Activated CD4-positive, alpha-beta T cell treated with anti-CD3 and anti-CD28 coated beads, Interleukin-2, amount 10 ng/mL, durations not matched to agents 7 days and 5 days (primary cell): Measurements from ENCODE around the gene TGIF2. TPM values are rescaled to one million over a fixed set of nuclear protein-coding genes. Genes with fewer than 3 reads are reported as not detected.

Experiments used
- CTCF ChIA-PET: fragments of 350-600 bp; sonication (Branson Sonifier 250); formaldehyde crosslinking; loops from one replicate; lab custom pipeline; 2021; ENCODE audit warnings: antibody characterized with exemption; lab: Charles Lee
- POLR2A ChIA-PET: fragments of 350-600 bp; sonication (Branson Sonifier 250); formaldehyde crosslinking; loops from one replicate; lab custom pipeline; 2021; ENCODE audit warnings: antibody characterized with exemption; lab: Charles Lee
- DNase-seq: peaks from one replicate; pipeline ENCODE4 v3.0.0-alpha.2; 2020
- H3K27ac Mint-ChIP-seq: one replicate; pipeline ENCODE4 v1.8.0; 2021; ENCODE audit warnings: mild to moderate bottlenecking, moderate library complexity, mixed read lengths
- H3K27me3 Mint-ChIP-seq: one replicate; pipeline ENCODE4 v1.8.0; 2021; ENCODE audit warnings: mixed read lengths
- H3K36me3 Mint-ChIP-seq: one replicate; pipeline ENCODE4 v1.8.0; 2021; ENCODE audit warnings: low read depth, mixed read lengths
- H3K4me1 Mint-ChIP-seq: one replicate; pipeline ENCODE4 v1.8.0; 2021; ENCODE audit warnings: mixed read lengths
- H3K4me3 Mint-ChIP-seq: one replicate; pipeline ENCODE4 v1.8.0; 2021; ENCODE audit warnings: mild to moderate bottlenecking, moderate library complexity, mixed read lengths
- H3K9me3 Mint-ChIP-seq: one replicate; pipeline ENCODE4 v1.8.0; 2021; ENCODE audit warnings: mixed read lengths
- total RNA-seq, 2 experiments: library from RNA; stranded (reverse); gene quantifications; one replicate each; pipeline ENCODE4 v1.2.3, GENCODE V29; 2021

The TGIF2 gene
- total RNA-seq, 2 experiments from 2014 or later: 24.1 to 26.0 TPM

- H3K36me3 Mint-ChIP-seq: peaks cover 24% of the 10 kb centered on the region
- POLR2A ChIA-PET: no interaction called here
- CTCF ChIA-PET: interaction anchor here (1.0 to 4.4 kb wide), 3 partner anchors 11 to 200 kb away, joined by 3 to 20 read pairs (median 4); partner anchors contain the start of gene RAB5IF
- peak overlapping the region; percentile 83 for H3K4me3 Mint-ChIP-seq
- peak overlapping the region; percentile 76 for H3K27ac Mint-ChIP-seq
- H3K27me3 Mint-ChIP-seq: no peaks in the 10 kb centered on the region
- peak; percentile 21 for DNase-seq
- no peaks in the 10 kb centered on the region for H3K9me3 Mint-ChIP-seq
- H3K4me1 Mint-ChIP-seq: peaks cover 39% of the 10 kb centered on the region
These were observed 485 bp downstream of the TGIF2 start for GRCh38 chr20:36573798-36574365.

DNA sequence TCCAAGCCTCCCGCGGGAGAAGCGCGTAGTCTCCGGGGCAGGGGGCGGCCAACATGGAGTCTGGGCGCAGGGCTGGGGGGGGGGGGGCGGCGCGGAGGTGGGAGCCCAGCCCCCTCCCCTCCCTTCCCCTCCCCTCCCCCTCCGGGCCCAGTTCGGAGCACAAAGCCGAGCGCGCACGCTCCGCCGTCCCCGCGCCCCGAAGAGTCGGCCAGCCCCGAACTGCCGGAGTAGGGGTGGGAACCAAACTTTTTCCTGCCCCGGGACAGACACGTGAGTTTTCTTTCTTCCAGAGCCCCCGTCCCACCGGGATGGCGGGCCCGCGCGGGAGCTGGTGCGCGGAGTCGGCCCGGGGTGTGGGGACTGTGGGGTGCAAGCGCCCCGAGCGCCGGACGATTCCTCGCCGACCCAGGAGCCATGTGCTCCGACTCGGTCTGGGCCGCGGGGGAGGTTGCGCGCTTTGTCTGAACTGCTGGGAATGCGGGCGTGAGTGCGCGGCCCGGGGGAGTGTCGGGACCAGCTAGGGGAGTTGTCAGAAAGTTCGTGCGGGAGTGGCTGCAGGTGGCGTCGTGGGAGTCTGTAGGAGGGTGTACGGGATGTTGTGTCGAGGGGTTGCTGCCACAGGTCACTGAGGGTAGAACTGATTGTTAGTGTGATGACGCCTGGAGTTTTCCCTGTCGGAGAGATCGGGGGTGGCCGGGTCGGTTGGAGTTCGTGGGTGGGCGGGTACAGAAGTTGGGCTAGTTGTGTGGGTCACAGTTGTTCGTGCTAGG, 1.2 kb downstream of the TGIF2 start:
- POLR2A ChIA-PET: no interaction called here
- Mint-ChIP-seq H3K4me1 (peaks cover 39% of the 10 kb centered on the region), H3K9me3 (no peaks in the 10 kb centered on the region), H3K36me3 (peaks cover 29% of the 10 kb centered on the region), H3K27ac (peak overlapping the region; percentile 91), H3K27me3 (no peaks in the 10 kb centered on the region), H3K4me3 (peak overlapping the region; percentile 83)
- peak; percentile 58 for DNase-seq
- CTCF ChIA-PET: interaction anchor here (1.3 to 4.4 kb wide), 3 partner anchors 12 to 31 kb away, joined by 3 to 20 read pairs (median 9); partner anchors contain the start of gene RAB5IF

DNA sequence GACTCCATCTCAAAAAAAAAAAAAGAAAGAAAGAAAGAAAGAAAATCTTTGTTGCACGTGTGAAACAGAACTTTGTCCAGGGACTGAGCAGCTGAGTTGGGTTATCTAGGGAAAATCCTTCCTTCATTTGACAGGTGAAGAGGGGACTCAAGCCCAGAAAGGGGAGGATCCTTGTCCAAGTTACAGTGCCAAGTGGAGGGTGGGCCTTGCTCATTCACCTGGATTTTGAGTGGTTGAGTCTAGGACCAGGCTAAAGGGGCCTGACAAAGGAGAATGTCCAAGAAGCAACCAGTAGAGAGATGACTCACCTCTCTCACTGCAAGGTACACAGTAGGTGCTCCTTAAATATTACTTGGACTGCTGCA, 2.7 kb downstream of the TGIF2 start:
- H3K9me3 Mint-ChIP-seq: no peaks in the 10 kb centered on the region
- no peaks in the 10 kb centered on the region for H3K27me3 Mint-ChIP-seq
- H3K4me3 Mint-ChIP-seq: peak overlapping the region; percentile 36
- ChIA-PET CTCF (interaction anchor here (0.7 to 4.4 kb wide), 5 partner anchors 9 to 29 kb away, joined by 3 to 20 read pairs (median 6); partner anchors contain the start of gene RAB5IF), POLR2A (no interaction called here)
- DNase-seq: no peak
- H3K36me3 Mint-ChIP-seq: peaks cover 40% of the 10 kb centered on the region
- peaks cover 46% of the 10 kb centered on the region for H3K4me1 Mint-ChIP-seq
- peak overlapping the region; percentile 91 for H3K27ac Mint-ChIP-seq

- H3K27ac Mint-ChIP-seq: no peak overlapping the region
These were observed 5.1 kb downstream of the TGIF2 start for GRCh38 chr20:36578356-36579041.

DNA sequence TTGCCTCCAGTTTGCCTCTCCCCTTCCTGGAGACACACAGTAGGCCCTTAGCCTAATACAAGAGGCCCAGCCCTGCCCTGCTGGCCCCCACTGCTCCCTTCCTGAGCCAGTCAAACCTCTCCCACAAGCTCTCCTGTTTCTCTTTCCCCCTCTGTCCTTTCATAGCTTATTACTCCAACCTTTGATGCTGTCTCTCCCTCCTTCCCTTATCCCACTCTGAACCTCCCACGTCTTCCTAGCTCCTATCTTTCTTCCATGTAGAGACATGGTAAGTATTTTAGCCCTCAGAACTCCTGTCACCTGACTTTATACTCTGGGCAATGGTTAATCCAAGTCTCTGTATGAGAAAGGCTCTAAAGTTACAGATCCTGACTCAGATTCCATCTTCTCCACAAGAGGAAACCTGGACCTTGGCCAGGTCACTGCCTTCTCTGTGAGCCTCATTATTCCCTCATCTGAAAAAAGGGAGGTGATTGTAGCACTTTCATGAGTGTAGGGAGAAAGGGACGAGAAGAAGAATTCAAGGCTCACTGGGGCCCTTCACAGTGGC, 6.7 kb downstream of the TGIF2 start:
- H3K36me3 Mint-ChIP-seq: peaks cover 52% of the 10 kb centered on the region
- no peak for DNase-seq
- H3K27ac Mint-ChIP-seq: peak overlapping the region; percentile 6
- CTCF ChIA-PET: interaction anchor here (1.1 to 2.6 kb wide), 4 partner anchors 8 to 26 kb away, joined by 5 to 13 read pairs (median 9); partner anchors contain the start of gene RAB5IF
- POLR2A ChIA-PET: interaction anchor here (0.5 kb wide), 1 partner anchor 507 kb away, joined by 3 read pairs; no protein-coding TSS in a partner anchor
- H3K4me1 Mint-ChIP-seq: peaks cover 44% of the 10 kb centered on the region
- no peaks in the 10 kb centered on the region for H3K27me3 Mint-ChIP-seq
- H3K9me3 Mint-ChIP-seq: no peaks in the 10 kb centered on the region
- no peak overlapping the region for H3K4me3 Mint-ChIP-seq

More at GRCh38 chr20:36578356-36579041, 5.1 kb downstream of the TGIF2 start:
- DNase-seq: no peak
- Mint-ChIP-seq H3K9me3 (no peaks in the 10 kb centered on the region), H3K4me3 (no peak overlapping the region), H3K27me3 (no peaks in the 10 kb centered on the region), H3K36me3 (peaks cover 52% of the 10 kb centered on the region), H3K4me1 (peaks cover 46% of the 10 kb centered on the region)
- ChIA-PET CTCF (interaction anchor here (0.7 to 2.6 kb wide), 4 partner anchors 13 to 26 kb away, joined by 4 to 11 read pairs (median 4); no protein-coding TSS in a partner anchor), POLR2A (no interaction called here)

DNA sequence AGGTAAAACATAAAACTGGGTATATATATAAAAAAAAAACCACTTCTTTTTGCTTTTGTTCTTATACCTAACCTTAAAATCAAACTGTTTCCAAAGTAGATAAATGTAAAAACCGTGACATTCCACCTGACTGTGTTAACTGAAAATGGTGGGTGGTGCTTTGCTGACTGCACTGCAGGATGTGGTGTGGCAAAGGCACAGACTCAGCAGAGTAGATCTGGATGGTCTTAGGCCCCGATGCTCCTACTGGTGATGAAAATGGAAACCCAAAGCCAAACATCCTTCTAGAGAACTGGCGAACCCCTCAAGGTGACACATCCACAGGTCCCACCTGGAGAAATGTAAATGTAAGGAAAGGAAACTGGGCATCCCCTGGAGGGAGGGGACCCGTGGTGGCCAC, 8.9 kb downstream of the TGIF2 start:
- ChIA-PET POLR2A (interaction anchor here (0.7 kb wide), 1 partner anchor 91 kb away, joined by 3 read pairs; no protein-coding TSS in a partner anchor), CTCF (interaction anchor here (1.7 kb wide), 1 partner anchor 16 kb away, joined by 4 read pairs; no protein-coding TSS in a partner anchor)
- H3K9me3 Mint-ChIP-seq: no peaks in the 10 kb centered on the region
- peaks cover 39% of the 10 kb centered on the region for H3K36me3 Mint-ChIP-seq
- no peaks in the 10 kb centered on the region for H3K27me3 Mint-ChIP-seq
- peak overlapping the region; percentile 86 for H3K27ac Mint-ChIP-seq
- peaks cover 38% of the 10 kb centered on the region for H3K4me1 Mint-ChIP-seq
- H3K4me3 Mint-ChIP-seq: no peak overlapping the region
- peak; percentile 60 for DNase-seq

- no peak for DNase-seq
- CTCF ChIA-PET: interaction anchor here (0.7 to 1.7 kb wide), 2 partner anchors 16 to 41 kb away, joined by 4 read pairs; no protein-coding TSS in a partner anchor
- POLR2A ChIA-PET: no interaction called here
- Mint-ChIP-seq H3K9me3 (no peaks in the 10 kb centered on the region), H3K4me3 (no peak overlapping the region), H3K36me3 (peaks cover 40% of the 10 kb centered on the region), H3K4me1 (peaks cover 43% of the 10 kb centered on the region), H3K27me3 (no peaks in the 10 kb centered on the region), H3K27ac (peak overlapping the region; percentile 86)
These were observed 9.4 kb downstream of the TGIF2 start for GRCh38 chr20:36582821-36583220.

GRCh38 chr20:36584018-36584481, 10.7 kb downstream of the TGIF2 start:
- CTCF ChIA-PET: interaction anchor here (0.6 to 2.0 kb wide), 5 partner anchors 10 to 171 kb away, joined by 3 to 6 read pairs (median 4); partner anchors contain the start of gene TGIF2
- POLR2A ChIA-PET: no interaction called here

GRCh38 chr20:36585410-36586125, 12.2 kb downstream of the TGIF2 start:
- H3K27me3 Mint-ChIP-seq: no peaks in the 10 kb centered on the region
- ChIA-PET CTCF (interaction anchor here (0.9 to 2.0 kb wide), 5 partner anchors 8 to 169 kb away, joined by 4 to 6 read pairs (median 4); partner anchors contain the start of gene TGIF2), POLR2A (no interaction called here)
- no peak overlapping the region for H3K4me3 Mint-ChIP-seq
- peaks cover 22% of the 10 kb centered on the region for H3K36me3 Mint-ChIP-seq
- no peak for DNase-seq
- H3K9me3 Mint-ChIP-seq: no peaks in the 10 kb centered on the region
- H3K4me1 Mint-ChIP-seq: peaks cover 43% of the 10 kb centered on the region
- H3K27ac Mint-ChIP-seq: no peak overlapping the region

More at GRCh38 chr20:36584018-36584481, 10.7 kb downstream of the TGIF2 start:
- H3K9me3 Mint-ChIP-seq: no peaks in the 10 kb centered on the region
- no peaks in the 10 kb centered on the region for H3K27me3 Mint-ChIP-seq
- peak overlapping the region; percentile 0 for H3K27ac Mint-ChIP-seq
- H3K36me3 Mint-ChIP-seq: peaks cover 36% of the 10 kb centered on the region
- DNase-seq: no peak
- no peak overlapping the region for H3K4me3 Mint-ChIP-seq
- H3K4me1 Mint-ChIP-seq: peaks cover 47% of the 10 kb centered on the region

- no peaks in the 10 kb centered on the region for H3K9me3 Mint-ChIP-seq
- POLR2A ChIA-PET: no interaction called here
- no peak for DNase-seq
- H3K4me3 Mint-ChIP-seq: no peak overlapping the region
- CTCF ChIA-PET: interaction anchor here (0.6 to 6.2 kb wide), 8 partner anchors 7 to 37 kb away, joined by 3 to 40 read pairs (median 6); partner anchors contain the start of genes RAB5IF and TGIF2
- H3K27me3 Mint-ChIP-seq: no peaks in the 10 kb centered on the region
- H3K36me3 Mint-ChIP-seq: peaks cover 30% of the 10 kb centered on the region
- H3K27ac Mint-ChIP-seq: peak overlapping the region; percentile 31
- peaks cover 49% of the 10 kb centered on the region for H3K4me1 Mint-ChIP-seq
These were observed 14.1 kb downstream of the TGIF2 start for GRCh38 chr20:36587388-36588070.

DNA sequence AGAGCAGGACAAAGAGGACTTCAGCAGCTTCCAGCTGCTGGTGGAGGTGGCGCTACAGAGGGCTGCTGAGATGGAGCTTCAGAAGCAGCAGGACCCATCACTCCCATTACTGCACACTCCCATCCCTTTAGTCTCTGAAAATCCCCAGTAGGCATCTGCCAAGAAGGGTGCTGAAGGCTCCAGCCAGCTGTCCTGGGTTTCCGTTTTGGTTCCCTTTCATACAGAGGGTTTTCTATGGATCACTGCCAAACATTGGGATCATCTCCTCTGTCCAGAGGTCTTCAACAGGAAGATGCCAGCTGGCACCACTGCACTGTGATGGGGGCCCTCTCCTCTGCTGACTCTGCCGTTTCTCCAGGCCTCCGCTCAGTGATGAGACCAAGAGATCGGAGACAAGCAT, 17.9 kb downstream of the TGIF2 start:
- Mint-ChIP-seq H3K4me1 (peaks cover 71% of the 10 kb centered on the region), H3K27me3 (no peaks in the 10 kb centered on the region), H3K9me3 (no peaks in the 10 kb centered on the region), H3K27ac (no peak overlapping the region), H3K4me3 (no peak overlapping the region), H3K36me3 (peaks cover 42% of the 10 kb centered on the region)
- CTCF ChIA-PET: interaction anchor here (1.4 to 6.2 kb wide), 4 partner anchors 11 to 14 kb away, joined by 3 to 40 read pairs (median 9); partner anchors contain the start of gene RAB5IF
- no peak for DNase-seq
- POLR2A ChIA-PET: interaction anchor here (0.5 to 0.6 kb wide), 2 partner anchors 10 to 53 kb away, joined by 3 to 4 read pairs; no protein-coding TSS in a partner anchor
